ENCODE data around the gene ATP2B2.

- no peak for TF ChIP-seq CTCF (IDR thresholded peaks at IDR 0.05; ENCODE audit: low read depth, low read length)
- no peak for TF ChIP-seq POLR2A (IDR thresholded peaks at IDR 0.05; ENCODE audit: extremely low read depth, insufficient read length)
- no peak for TF ChIP-seq MAX (IDR thresholded peaks at IDR 0.05; ENCODE audit: low read depth, low read length)
- TF ChIP-seq MYC (IDR thresholded peaks at IDR 0.05; ENCODE audit: low read depth, low read length), result no peak
Measured at GRCh38 chr3:10554746-10555145, 49.4 kb upstream of the ATP2B2 start.
